Right lobe of liver (tissue), 4 donors: Measurements from ENCODE around the gene KDM7A.

Experiments
- CTCF ChIP-seq, 4 donors: fragments of 200-600 bp in 3 of 4; fragments of 450-650 bp in 1 of 4; IDR thresholded peaks; one replicate each; pipeline versions ENCODE4 v1.5.1 to v1.8.0; 2016 to 2022; ENCODE audit warnings: antibody characterized with exemption in 4 of 4, mild to moderate bottlenecking in 2 of 4
- POLR2A ChIP-seq: fragments of 450-650 bp; IDR thresholded peaks from one replicate; pipeline ENCODE4 v1.6.1; 2017; ENCODE audit warnings: antibody characterized with exemption, mild to moderate bottlenecking
- donor health status: DM: no; HTN: no; CAD: no.
- donor health status: DM: no; HTN: no; CAD: no.
- donor health status: DM: no; HTN: yes; CAD: no.

- TF ChIP-seq CTCF (IDR thresholded peaks at IDR 0.05) = no peak
- no peak for TF ChIP-seq POLR2A
Observed at GRCh38 chr7:140192620-140193019, 15.8 kb upstream of the KDM7A start.
